GM10266 (cell line): ENCODE data around the gene ZNF214.
A peak's percentile ranks its signal among the peaks of the same experiment; 100 is the strongest.

Source experiments
- DNase-seq: peaks from one replicate; pipeline ENCODE4 v3.0.0; 2012; ENCODE audit errors: extremely low spot score
- TF ChIP-seq, protein P1 (sequence below): IDR thresholded peaks from 2 replicates; pipeline ENCODE4 v1.5.1; 2012; ENCODE audit warnings: mild to moderate bottlenecking, low read depth; ENCODE audit not compliant: control insufficient read depth, insufficient read depth; ENCODE audit errors: missing control alignments

Gene ZNF214

DNA sequence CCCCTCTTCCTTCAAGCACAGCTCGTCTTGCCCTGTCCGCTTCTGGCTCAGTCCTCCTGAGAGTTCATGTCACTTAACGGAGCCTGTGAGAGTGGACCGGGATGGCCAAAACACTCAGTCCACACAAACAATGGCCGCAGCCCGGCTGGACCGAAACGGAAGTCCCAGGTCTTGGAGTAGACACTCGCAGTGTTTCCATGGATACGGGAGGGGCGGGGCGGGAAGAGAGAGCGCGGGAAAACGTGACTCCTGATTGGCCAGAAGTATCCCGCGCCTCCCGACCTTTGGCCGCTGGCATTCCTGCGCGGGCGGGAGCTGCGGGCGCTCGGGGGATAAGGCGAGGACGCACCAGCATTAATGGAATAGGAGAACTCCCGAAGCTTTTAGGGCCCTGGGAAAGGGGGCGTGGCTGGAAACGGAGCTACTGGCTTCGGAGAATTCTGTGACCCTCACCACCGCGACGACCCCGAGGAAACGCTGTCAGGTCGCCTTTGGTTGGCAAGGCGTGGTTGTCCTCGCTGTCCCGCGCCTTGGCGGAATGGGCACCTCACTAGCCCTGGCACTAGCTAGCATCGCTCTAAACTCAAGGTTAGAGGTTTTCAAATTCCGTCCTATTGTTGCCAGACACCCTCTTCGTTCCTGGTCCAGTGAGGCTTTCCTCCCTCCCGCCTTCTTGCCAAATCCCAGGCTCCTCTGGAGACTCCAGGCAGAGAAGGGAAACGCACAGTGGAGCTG lies at the start of gene ZNF214, which contains the start of gene NLRP14:
ZNF214 (minus strand) TSS at position 164 of the 735 bp plus-strand sequence. CDS start 17,511 bp downstream, outside the sequence.
NLRP14 (plus strand) TSS at position 297 of the 735 bp plus-strand sequence. CDS start 18,108 bp downstream, outside the sequence.
- peak; percentile 79 for DNase-seq
- TF ChIP-seq, protein P1, sequence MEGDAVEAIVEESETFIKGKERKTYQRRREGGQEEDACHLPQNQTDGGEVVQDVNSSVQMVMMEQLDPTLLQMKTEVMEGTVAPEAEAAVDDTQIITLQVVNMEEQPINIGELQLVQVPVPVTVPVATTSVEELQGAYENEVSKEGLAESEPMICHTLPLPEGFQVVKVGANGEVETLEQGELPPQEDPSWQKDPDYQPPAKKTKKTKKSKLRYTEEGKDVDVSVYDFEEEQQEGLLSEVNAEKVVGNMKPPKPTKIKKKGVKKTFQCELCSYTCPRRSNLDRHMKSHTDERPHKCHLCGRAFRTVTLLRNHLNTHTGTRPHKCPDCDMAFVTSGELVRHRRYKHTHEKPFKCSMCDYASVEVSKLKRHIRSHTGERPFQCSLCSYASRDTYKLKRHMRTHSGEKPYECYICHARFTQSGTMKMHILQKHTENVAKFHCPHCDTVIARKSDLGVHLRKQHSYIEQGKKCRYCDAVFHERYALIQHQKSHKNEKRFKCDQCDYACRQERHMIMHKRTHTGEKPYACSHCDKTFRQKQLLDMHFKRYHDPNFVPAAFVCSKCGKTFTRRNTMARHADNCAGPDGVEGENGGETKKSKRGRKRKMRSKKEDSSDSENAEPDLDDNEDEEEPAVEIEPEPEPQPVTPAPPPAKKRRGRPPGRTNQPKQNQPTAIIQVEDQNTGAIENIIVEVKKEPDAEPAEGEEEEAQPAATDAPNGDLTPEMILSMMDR = no peak

DNA sequence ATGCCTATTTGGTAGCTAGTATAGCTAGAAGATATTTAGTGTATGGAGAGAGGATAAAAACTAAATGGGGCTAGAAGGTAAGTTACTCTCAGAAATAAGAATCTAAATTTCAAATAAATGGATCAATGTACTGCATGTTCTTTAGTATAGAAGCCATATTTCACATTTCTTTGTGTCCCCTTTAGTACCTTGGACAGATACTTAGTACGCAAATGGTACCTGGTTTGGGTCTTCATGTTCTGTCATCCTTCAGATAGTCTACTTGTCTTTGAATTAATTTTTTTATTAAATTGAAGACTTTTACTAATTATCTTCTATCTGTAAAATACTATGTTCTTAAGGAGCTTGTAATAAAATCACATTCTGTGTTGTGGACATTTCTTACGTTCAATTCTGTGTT lies 42.4 kb upstream of the ZNF214 start:
- no peak for DNase-seq
- TF ChIP-seq, protein P1 = no peak

DNA sequence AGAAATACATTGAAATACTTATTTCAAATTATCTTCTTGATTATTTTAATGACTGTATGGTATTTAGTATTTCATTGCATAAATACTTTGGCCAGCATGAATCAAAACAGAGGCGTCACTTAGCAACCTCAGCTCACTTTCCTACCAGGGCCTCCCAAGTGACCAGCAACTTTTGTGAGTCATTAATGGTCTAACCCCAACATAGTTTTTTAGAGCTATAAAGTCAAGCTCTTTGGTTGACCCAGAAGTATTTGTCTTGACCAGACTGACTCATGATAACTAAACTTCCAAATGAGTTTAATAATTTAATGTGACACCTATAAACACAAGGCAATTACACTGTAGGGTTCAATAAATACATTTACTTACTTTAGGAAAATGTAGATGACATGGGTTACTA lies 40.7 kb upstream of the ZNF214 start:
- TF ChIP-seq, protein P1 = no peak
- DNase-seq = no peak

DNA sequence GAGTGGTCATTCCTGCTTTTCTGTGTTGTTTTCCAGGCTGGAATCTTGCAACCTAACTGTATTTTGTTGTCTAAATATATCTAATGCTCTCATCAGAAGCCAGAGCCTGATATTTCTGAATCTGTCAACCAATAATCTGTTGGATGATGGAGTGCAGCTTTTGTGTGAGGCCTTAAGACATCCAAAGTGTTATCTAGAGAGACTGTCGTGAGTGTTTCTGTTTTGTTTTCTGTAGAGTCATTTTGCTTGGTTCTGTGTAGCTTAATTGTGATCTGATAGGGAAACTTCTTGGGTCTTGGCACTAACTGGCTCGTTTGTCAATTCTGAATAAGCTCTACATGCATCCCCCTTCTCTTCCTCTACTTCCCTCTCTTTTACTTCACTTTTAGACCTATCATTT lies 37.5 kb upstream of the ZNF214 start:
- DNase-seq = no peak
- TF ChIP-seq, protein P1 = no peak

DNA sequence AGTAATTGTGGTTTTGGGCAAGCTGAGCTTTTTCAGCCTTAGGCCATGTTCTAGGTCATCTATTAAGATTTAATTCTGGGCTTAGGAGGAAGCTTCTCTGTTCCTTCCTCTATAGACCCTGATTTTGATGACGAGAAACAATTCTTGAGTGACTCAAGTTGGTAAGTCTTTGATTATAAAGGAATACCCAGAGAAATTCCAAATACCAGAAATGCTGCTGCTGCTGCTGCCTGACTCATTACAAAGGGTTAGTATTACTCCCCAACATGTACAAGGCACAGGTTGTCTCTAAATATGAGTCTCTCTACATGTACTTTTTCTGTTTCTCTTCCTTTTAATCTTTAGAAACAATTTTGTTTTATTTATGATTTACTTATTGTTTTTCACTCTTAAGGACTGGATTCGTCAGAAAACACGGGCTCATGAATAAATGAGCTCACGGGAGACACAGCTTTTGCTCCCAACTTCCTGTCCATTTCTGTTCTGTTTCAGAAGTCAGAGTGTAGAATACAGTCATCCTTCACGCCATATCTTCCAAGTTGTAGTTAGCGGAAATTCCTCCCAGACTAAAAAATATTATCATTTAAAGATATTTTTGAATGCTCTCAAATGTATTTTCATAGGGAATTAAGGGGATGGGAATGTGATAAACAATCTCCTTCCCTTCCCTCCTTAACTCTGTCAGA lies 36.8 kb upstream of the ZNF214 start:
- TF ChIP-seq, protein P1 = no peak
- no peak for DNase-seq

DNA sequence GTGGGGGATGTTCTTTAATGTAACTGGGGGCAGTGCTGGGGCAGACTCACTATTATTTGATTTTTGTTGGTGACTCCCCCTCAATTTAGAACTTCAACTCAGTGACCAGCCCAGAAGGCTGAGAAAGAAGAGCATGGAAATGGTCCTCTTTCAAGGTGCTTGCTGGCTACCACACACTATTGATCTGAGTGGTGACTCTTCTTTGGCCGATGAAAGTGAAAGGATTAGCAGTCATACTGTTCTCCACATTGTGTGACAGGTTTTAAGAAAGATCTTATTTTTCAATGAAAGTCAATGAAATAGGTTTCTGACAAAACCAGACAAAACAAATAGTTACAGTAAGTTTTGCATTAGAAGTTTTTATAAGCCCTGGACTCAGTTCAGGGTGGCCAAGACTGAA lies 30.0 kb upstream of the ZNF214 start:
- DNase-seq = no peak
- TF ChIP-seq, protein P1 = no peak
